Ramos (cell line): ENCODE results near the gene SI.
"Not testable (repeated sequence)": the region's sequence is repeated elsewhere in the genome, so short reads cannot be mapped to it uniquely, and the experiment has no call there.

Experiments used
- in situ Hi-C: fragments of 300-500 bp; cut with MboI; formaldehyde crosslinking; loops from one replicate; pipeline ENCODE4 v1.14.3; 2022; ENCODE audit warnings: low sequenced_read_pairs; ENCODE audit not compliant: unreplicated experiment

Gene SI

GRCh38 chr3:165078293-165078692 is at the start of gene SI:
Gene SI (minus strand): TSS chr3:165078496. CDS start chr3:165076012, 2,484 bp downstream.
- in situ Hi-C loops = no loop called here

- in situ Hi-C loops = no loop called here
Observed at GRCh38 chr3:165125836-165126235, 47.5 kb upstream of the SI start.

- in situ Hi-C loops = no loop called here
Observed at GRCh38 chr3:165111401-165111800, 33.1 kb upstream of the SI start.

GRCh38 chr3:165103616-165104015 is 25.3 kb upstream of the SI start:
- in situ Hi-C loops = no loop called here

- in situ Hi-C loops = no loop called here
Observed at GRCh38 chr3:165082650-165083049, 4.4 kb upstream of the SI start.

GRCh38 chr3:165081183-165081582 is 2.9 kb upstream of the SI start:
- in situ Hi-C loops = no loop called here

GRCh38 chr3:165075695-165076094 is 2.6 kb downstream of the SI start:
- in situ Hi-C loops = no loop called here

GRCh38 chr3:165070682-165071081 is 7.6 kb downstream of the SI start:
- in situ Hi-C loops = no loop called here

GRCh38 chr3:165056510-165056909 is 21.8 kb downstream of the SI start:
- in situ Hi-C loops = no loop called here

- in situ Hi-C loops = no loop called here
Observed at GRCh38 chr3:165040186-165040585, 38.1 kb downstream of the SI start.

- in situ Hi-C loops = no loop called here
Observed at GRCh38 chr3:165011557-165011956, 66.7 kb downstream of the SI start.

GRCh38 chr3:164984947-164985346 is 93.3 kb downstream of the SI start:
- in situ Hi-C loops = no loop called here

GRCh38 chr3:164962610-164963009 is 115.7 kb downstream of the SI start:
- in situ Hi-C loops = no loop called here

- in situ Hi-C loops = no loop called here
Observed at GRCh38 chr3:164952966-164953365, 125.3 kb downstream of the SI start.

GRCh38 chr3:164951403-164951802 is 126.9 kb downstream of the SI start:
- in situ Hi-C loops = not testable (repeated sequence)

- in situ Hi-C loops = no loop called here
Observed at GRCh38 chr3:164940745-164941144, 137.6 kb downstream of the SI start.

GRCh38 chr3:164929642-164930041 is 148.7 kb downstream of the SI start:
- in situ Hi-C loops = no loop called here
